Activated CD4-positive, alpha-beta T cell treated with anti-CD3 and anti-CD28 coated beads, Interleukin-2, amount 50 U/mL, for 16 hours (primary cell): ENCODE data around the gene ETS1.

Source experiments
- DNase-seq: peaks from one replicate; pipeline ENCODE4 v3.0.0-alpha.2; 2020

Gene ETS1

GRCh38 chr11:128618603-128619002 is 31.2 kb upstream of the ETS1 start:
- no peak for DNase-seq

DNA sequence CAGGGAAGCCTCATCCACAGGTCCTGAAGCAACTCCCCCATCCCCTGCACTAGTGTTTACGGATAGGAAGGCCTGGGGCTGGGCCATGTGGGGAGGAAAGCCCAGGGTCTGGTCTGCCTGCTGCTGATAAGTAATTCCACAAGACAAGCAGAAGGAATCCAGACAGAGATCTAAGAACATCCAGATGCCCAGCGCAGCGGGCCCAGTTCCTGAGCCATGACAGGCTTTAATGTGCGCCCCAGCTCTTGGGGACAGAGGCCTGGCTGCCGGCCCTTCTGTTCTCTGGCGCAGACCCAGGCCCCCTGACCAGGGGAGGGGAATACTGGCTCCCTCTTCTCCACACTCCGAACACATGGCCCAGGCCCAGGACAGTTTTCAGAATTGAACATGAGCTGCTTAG is 28.8 kb upstream of the ETS1 start:
- no peak for DNase-seq

- no peak for DNase-seq
These were observed 28.3 kb upstream of the ETS1 start for GRCh38 chr11:128615612-128616011.

GRCh38 chr11:128615076-128615475 is 27.7 kb upstream of the ETS1 start:
- no peak for DNase-seq

DNA sequence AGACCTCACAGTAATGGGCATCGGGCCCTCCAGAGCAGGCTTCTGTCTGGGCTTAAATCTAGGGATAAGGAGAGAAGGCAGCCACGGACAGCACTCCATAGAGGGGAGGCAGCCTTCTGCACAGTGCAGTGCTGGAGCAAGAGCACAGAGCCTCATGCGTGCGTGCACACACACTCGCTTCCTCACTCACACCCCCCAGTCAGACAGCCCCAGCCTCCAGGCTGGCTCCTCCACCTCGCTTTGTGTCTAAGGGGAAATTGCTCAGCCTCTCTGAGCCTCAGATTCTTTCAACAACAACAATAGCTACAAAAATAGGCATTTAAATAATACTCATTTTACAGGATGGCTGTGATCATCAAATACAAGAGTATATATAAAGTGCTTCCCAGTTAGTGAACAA is 26.7 kb upstream of the ETS1 start:
- DNase-seq: no peak

- no peak for DNase-seq
These were observed 26.1 kb upstream of the ETS1 start for GRCh38 chr11:128613300-128613995.

- peak; percentile 28 for DNase-seq
These were observed 23.6 kb upstream of the ETS1 start for GRCh38 chr11:128610721-128611617.

- no peak for DNase-seq
These were observed 22.4 kb upstream of the ETS1 start for GRCh38 chr11:128609785-128610184.

GRCh38 chr11:128608746-128609407 is 21.5 kb upstream of the ETS1 start:
- DNase-seq: no peak

DNA sequence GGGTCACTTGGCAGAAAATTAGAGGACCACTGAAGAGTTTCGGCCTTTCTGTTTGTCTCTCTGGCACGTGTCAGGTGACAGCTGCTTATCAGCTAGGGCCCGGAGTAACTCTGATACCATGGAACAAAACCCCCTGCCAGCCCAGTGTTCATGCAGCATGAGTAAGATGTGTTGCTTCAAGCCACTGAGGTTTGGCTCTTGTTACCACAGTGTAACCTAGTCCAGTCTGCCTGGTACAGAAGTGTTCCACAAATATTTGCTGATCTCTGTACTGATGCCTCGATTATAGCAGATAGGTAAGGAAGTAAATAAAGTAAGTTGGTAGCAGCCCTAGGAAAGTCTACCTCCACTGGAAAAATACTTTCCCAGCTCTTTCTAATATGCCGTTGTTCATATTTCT is 20.5 kb upstream of the ETS1 start:
- DNase-seq: no peak

DNA sequence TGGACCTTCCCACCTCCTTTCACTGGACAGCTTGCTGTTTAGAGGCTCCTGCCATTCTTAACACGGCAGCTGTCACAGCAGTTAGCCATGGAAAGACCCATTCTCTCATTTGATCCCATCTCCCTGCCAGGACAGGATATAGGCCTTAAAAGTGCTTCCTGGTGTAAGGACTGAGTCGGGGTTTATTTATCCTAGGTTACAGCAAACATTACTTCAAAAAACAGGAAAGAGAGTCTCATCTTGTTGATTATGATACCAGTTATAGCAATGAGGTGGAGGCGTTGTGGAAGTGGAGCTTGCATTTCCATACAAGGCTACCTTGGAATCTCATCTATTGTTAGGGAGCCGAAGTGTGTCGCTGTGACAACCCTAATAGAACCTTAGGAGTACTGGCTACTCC is 17.4 kb upstream of the ETS1 start:
- no peak for DNase-seq

GRCh38 chr11:128603752-128604414 is 16.5 kb upstream of the ETS1 start:
- no peak for DNase-seq

DNA sequence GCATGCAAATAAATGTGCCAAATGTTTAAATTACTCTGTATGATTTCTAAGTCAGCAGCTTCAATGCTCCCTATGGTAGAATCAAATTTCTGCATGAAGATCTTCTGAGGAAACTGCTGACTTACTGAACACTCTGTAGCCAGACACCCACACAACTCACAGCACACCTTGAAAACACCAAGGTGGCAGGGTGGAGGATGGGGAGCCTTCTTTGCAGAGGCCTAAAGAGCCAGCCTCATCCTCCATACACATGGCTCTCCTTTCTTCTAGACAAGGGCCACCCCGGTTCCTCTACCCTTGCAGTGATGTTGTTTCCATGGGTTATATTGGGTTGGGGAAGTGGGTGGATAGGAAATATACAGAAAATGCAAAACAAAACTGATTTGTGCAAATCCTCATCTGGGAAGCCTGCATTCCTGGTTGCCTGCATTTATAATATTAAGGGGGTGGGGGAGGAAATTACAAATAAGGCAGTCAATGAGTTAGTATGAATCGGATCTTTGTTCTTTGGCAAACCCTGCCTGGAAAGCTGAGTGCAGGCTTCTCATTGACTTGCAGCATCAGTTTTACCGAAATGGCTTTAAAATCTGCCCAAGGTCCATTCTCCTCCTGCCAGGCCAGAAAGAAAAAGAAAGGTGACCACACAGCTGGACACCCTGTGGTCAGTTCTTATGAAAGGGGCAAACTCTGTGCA is 15.8 kb upstream of the ETS1 start:
- no peak for DNase-seq

DNA sequence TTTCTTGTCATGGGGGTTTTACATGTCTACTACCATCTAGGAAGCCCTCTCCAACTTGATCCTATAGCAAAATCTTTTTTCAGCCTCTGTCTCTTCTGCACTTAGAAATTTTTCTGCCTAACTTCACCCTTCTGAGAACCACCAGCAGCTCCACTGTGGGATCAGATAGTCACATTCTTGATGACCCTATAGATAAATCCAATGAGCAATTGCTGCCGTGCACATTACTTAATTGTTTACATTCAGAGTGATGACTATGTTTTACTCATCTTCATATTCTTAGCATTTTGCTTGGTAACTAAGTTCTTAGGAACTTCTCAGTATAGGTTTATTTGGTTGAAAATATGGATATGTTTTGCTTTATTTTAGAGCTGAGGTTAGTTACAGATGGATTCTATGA is 12.4 kb upstream of the ETS1 start:
- DNase-seq: no peak

- no peak for DNase-seq
These were observed 11.3 kb upstream of the ETS1 start for GRCh38 chr11:128598506-128599150.

GRCh38 chr11:128598096-128598495 is 10.7 kb upstream of the ETS1 start:
- DNase-seq: no peak

DNA sequence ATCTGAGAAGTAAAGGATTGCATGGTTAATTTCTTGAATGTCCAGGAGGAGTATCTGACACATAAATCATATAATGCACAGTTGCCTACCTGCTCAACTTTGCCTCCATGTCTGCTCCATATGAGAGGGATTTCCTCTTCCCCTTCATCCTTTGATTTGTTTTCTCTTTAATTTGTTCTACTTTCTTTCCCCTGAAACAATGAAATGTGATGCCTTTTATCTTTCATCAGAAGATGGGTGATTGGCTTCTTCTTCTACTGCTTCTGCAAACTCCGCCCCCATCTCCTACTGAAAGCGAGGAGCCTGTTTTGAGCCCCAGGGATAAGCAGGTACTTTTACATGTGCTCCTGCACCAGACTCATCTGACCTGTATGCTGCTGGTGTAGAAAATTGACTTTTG is 9.9 kb upstream of the ETS1 start:
- DNase-seq: no peak

GRCh38 chr11:128596250-128596649 is 8.9 kb upstream of the ETS1 start:
- no peak for DNase-seq

- no peak for DNase-seq
These were observed 8.4 kb upstream of the ETS1 start for GRCh38 chr11:128595775-128596174.

GRCh38 chr11:128595221-128595620 is 7.9 kb upstream of the ETS1 start:
- DNase-seq: no peak

GRCh38 chr11:128594226-128594625 is 6.9 kb upstream of the ETS1 start:
- no peak for DNase-seq

DNA sequence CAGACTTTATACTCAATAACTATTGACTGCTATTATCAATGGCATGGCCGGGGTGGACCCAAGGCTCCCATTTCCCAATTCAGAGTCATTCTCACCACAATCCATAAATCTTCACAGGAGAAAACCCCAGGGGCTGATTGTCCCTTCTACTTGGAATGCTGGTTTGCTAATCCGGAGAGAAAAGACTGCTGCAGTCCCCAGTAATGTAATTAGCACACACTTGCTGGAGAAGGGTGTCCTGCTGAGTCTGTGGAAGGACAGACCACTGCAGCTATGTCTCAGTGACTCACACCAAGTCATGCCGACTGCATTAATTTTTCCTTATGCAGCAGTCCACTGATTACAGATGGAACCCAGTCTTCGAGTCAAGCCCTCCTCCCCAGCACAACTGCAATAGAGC is 5.9 kb upstream of the ETS1 start:
- DNase-seq: no peak
